Testis (tissue), 3 donors: ENCODE results near the gene SLC6A7. TPM values are rescaled to one million over a fixed set of nuclear protein-coding genes. Genes with fewer than 3 reads are reported as not detected.

Source experiments
- DNase-seq: peaks from one replicate; pipeline ENCODE4 v3.0.0-alpha.2; 2019
- H3K27ac ChIP-seq, 2 donors: fragments of 200-600 bp; sonication (generic); one replicate each; pipeline ENCODE4 v1.5.1; 2019
- H3K27me3 ChIP-seq: fragments of 200-600 bp; sonication (generic); one replicate; pipeline ENCODE4 v1.5.1; 2019
- H3K36me3 ChIP-seq: fragments of 200-600 bp; sonication (generic); one replicate; pipeline ENCODE4 v1.5.1; 2017; ENCODE audit warnings: low read depth; ENCODE audit errors: missing control alignments
- H3K4me1 ChIP-seq: fragments of 200-600 bp; sonication (generic); one replicate; pipeline ENCODE4 v1.5.1; 2019
- H3K4me3 ChIP-seq, 2 donors: fragments of 200-600 bp; sonication (generic); one replicate each; pipeline ENCODE4 v1.5.1; 2017 to 2019
- H3K9me3 ChIP-seq: fragments of 200-600 bp; sonication (generic); one replicate; pipeline ENCODE4 v1.5.1; 2017
- CTCF ChIP-seq, 3 experiments: fragments of 450-650 bp in 2 of 3; fragments of 200-600 bp in 1 of 3; sonication (generic) in 1 of 3; IDR thresholded peaks; one replicate each; pipeline ENCODE4 v1.5.1; 2016 to 2019; ENCODE audit warnings: antibody characterized with exemption in 3 of 3, mild to moderate bottlenecking in 2 of 3, moderate library complexity in 1 of 3
- POLR2A ChIP-seq: fragments of 450-650 bp; IDR thresholded peaks from one replicate; pipeline ENCODE4 v1.6.1; 2017; ENCODE audit warnings: antibody characterized with exemption, mild to moderate bottlenecking, moderate library complexity
- WGBS, 2 donors: methylation state at CpG; one replicate each; pipeline ENCODE4 v1.1.5; 2018; 5-methylcytosine and 5-hydroxymethylcytosine counted together
- intact Hi-C: fragments of 100-400 bp; cut with DNase I; formaldehyde crosslinking; loops from one replicate; pipeline ENCODE4 v1.15.1; 2023; ENCODE audit warnings: low total_unique reads
- polyA plus RNA-seq: library from polyadenylated mRNA; stranded (reverse); fragments of 350-450 nt; fragmentation: Illumina TruSeq; extraction: RNeasy Lipid Tissue Mini Kit (QIAGEN cat#74804); gene quantifications from one replicate; pipeline ENCODE4 v1.2.3, GENCODE V29; 2014; ENCODE audit warnings: low read depth, low replicate concordance; ENCODE audit not compliant: insufficient read depth
- total RNA-seq, 2 donors: library from RNA; depleted of rRNA; stranded (reverse); fragments of >200 nt; gene quantifications; one replicate each; pipeline ENCODE4 v1.2.3, GENCODE V29; 2016

The SLC6A7 gene
- total and polyA plus RNA-seq, 3 donors from 2014 or later, result 0.12 TPM; not detected in 2

- WGBS, 2 donors, result 68 to 75% methylated on average over 3 of the region's 3 CpGs
- no peak overlapping the region for H3K4me3 ChIP-seq
Measured at GRCh38 chr5:150189326-150189725, 536 bp upstream of the SLC6A7 start.

GRCh38 chr5:150190503-150190979 is 679 bp downstream of the SLC6A7 start:
- Histone ChIP-seq H3K36me3 (no peaks in the 10 kb centered on the region), H3K4me1 (no peaks in the 10 kb centered on the region), H3K4me3 (peak overlapping the region in 1 of 2 donors; percentile 7), H3K9me3 (no peaks in the 10 kb centered on the region), H3K27ac (no peak overlapping the region), H3K27me3 (no peaks in the 10 kb centered on the region)
- WGBS, 2 donors, result 38 to 45% methylated on average over 6 to 16 of the region's 16 CpGs
- intact Hi-C loops, result no loop called here
- no peak for DNase-seq
- no peak for TF ChIP-seq POLR2A

More at GRCh38 chr5:150189326-150189725, 536 bp upstream of the SLC6A7 start:
- DNase-seq, result no peak
- Histone ChIP-seq H3K27me3 (no peaks in the 10 kb centered on the region), H3K9me3 (no peaks in the 10 kb centered on the region), H3K27ac (no peak overlapping the region), H3K4me1 (no peaks in the 10 kb centered on the region), H3K36me3 (no peaks in the 10 kb centered on the region)
- intact Hi-C loops, result no loop called here
- TF ChIP-seq POLR2A (no peak), CTCF (IDR thresholded peaks at IDR 0.05) (no peak)

GRCh38 chr5:150190987-150191386 is 1.1 kb downstream of the SLC6A7 start:
- Histone ChIP-seq H3K27ac (no peak overlapping the region), H3K27me3 (no peaks in the 10 kb centered on the region), H3K9me3 (no peaks in the 10 kb centered on the region), H3K36me3 (no peaks in the 10 kb centered on the region), H3K4me3 (no peak overlapping the region), H3K4me1 (no peaks in the 10 kb centered on the region)
- intact Hi-C loops, result no loop called here
- WGBS, 2 donors, result 50 to 55% methylated on average over 2 of the region's 2 CpGs
- no peak for TF ChIP-seq POLR2A
- TF ChIP-seq CTCF (IDR thresholded peaks at IDR 0.05), result no peak
- DNase-seq, result no peak

- H3K4me3 ChIP-seq, result no peak overlapping the region
- TF ChIP-seq POLR2A (no peak), CTCF (IDR thresholded peaks at IDR 0.05) (no peak)
- no peaks in the 10 kb centered on the region for H3K27me3 ChIP-seq
- no peak for DNase-seq
- H3K4me1 ChIP-seq, result no peaks in the 10 kb centered on the region
- WGBS, 2 donors, result 70 to 82% methylated on average over 4 of the region's 4 CpGs
- H3K27ac ChIP-seq, result no peak overlapping the region
- no peaks in the 10 kb centered on the region for H3K9me3 ChIP-seq
- intact Hi-C loops, result no loop called here
- no peaks in the 10 kb centered on the region for H3K36me3 ChIP-seq
Measured at GRCh38 chr5:150192462-150192861, 2.6 kb downstream of the SLC6A7 start.

GRCh38 chr5:150195736-150196485 is 6.0 kb downstream of the SLC6A7 start:
- TF ChIP-seq CTCF (IDR thresholded peaks at IDR 0.05) (no peak), POLR2A (no peak)
- H3K36me3 ChIP-seq, result no peaks in the 10 kb centered on the region
- no peak for DNase-seq
- no peaks in the 10 kb centered on the region for H3K27me3 ChIP-seq
- intact Hi-C loops, result no loop called here
- no peaks in the 10 kb centered on the region for H3K4me1 ChIP-seq
- H3K27ac ChIP-seq, result no peak overlapping the region
- WGBS, 2 donors, result 76 to 77% methylated on average over 9 of the region's 9 CpGs
- no peak overlapping the region for H3K4me3 ChIP-seq
- H3K9me3 ChIP-seq, result no peaks in the 10 kb centered on the region
